Stimulated activated CD8-positive, alpha-beta memory T cell treated with anti-CD3 and anti-CD28 coated beads, Interleukin-7, amount 100 ng/mL, for 48 hours (primary cell): ENCODE data around the gene ANKS6.

Experiments used
- DNase-seq, 2 donors: peaks; one replicate each; pipeline ENCODE4 v3.0.0-alpha.2; 2020; ENCODE audit warnings: low read depth in 1 of 2; ENCODE audit errors: extremely low read depth in 1 of 2

Gene ANKS6

GRCh38 chr9:98796364-98797101, at the start of gene ANKS6:
Gene ANKS6, minus strand, starts transcription at chr9:98796555. Its CDS starts 64 bp downstream, at chr9:98796491.
- DNase-seq, result peak; percentile 39 to 61

- DNase-seq, result no peak
These were observed 49.7 kb upstream of the ANKS6 start for GRCh38 chr9:98846081-98846480.

GRCh38 chr9:98842510-98842909, 46.2 kb upstream of the ANKS6 start:
- no peak for DNase-seq

GRCh38 chr9:98839724-98840123, 43.4 kb upstream of the ANKS6 start:
- DNase-seq, result no peak

- DNase-seq, result no peak
These were observed 42.7 kb upstream of the ANKS6 start for GRCh38 chr9:98838868-98839565.

- no peak for DNase-seq
These were observed 42.0 kb upstream of the ANKS6 start for GRCh38 chr9:98838155-98838867.

- DNase-seq, result no peak
These were observed 41.2 kb upstream of the ANKS6 start for GRCh38 chr9:98837516-98837915.

GRCh38 chr9:98836206-98836605, 39.9 kb upstream of the ANKS6 start:
- no peak for DNase-seq

GRCh38 chr9:98834386-98834785, 38.0 kb upstream of the ANKS6 start:
- DNase-seq, result no peak

- no peak for DNase-seq
These were observed 37.0 kb upstream of the ANKS6 start for GRCh38 chr9:98833090-98833956.

GRCh38 chr9:98832768-98833089, 36.4 kb upstream of the ANKS6 start:
- no peak for DNase-seq

- DNase-seq, result no peak
These were observed 35.3 kb upstream of the ANKS6 start for GRCh38 chr9:98831696-98832095.

- DNase-seq, result no peak
These were observed 34.2 kb upstream of the ANKS6 start for GRCh38 chr9:98830554-98830953.

- no peak for DNase-seq
These were observed 33.4 kb upstream of the ANKS6 start for GRCh38 chr9:98829766-98830165.

GRCh38 chr9:98826716-98827115, 30.4 kb upstream of the ANKS6 start:
- no peak for DNase-seq

GRCh38 chr9:98825414-98825813, 29.1 kb upstream of the ANKS6 start:
- no peak for DNase-seq

- no peak for DNase-seq
These were observed 27.4 kb upstream of the ANKS6 start for GRCh38 chr9:98823666-98824334.

GRCh38 chr9:98822661-98823060, 26.3 kb upstream of the ANKS6 start:
- no peak for DNase-seq

- DNase-seq, result no peak
These were observed 25.5 kb upstream of the ANKS6 start for GRCh38 chr9:98821831-98822230.

- no peak for DNase-seq
These were observed 22.9 kb upstream of the ANKS6 start for GRCh38 chr9:98819231-98819630.
